Measurements from ENCODE around the gene SORCS2. TPM values are rescaled to one million over a fixed set of nuclear protein-coding genes. Genes with fewer than 3 reads are reported as not detected.

SORCS2 gene
- total and polyA plus RNA-seq, 2 of the 4 experiments (the other 2 are of a cell fraction): 0.36 to 0.62 TPM

GRCh38 chr4:7158991-7159390 is 33.3 kb upstream of the SORCS2 start:
- dilution Hi-C loops (cut with HindIII; ENCODE audit: low sequenced_read_pairs, unreplicated experiment): no loop called here
- no peak overlapping the region for H3K4me2 ChIP-seq (ENCODE audit: low read depth, low read length)
- no peak overlapping the region for H2AFZ ChIP-seq (replicated peaks; ENCODE audit: low read length, poor library complexity)
- in situ Hi-C loops (cut with MboI; ENCODE audit: low sequenced_read_pairs): no loop called here
- no peak overlapping the region for H2BK5ac ChIP-seq (ENCODE audit: low read depth, low read length, poor library complexity, severe bottlenecking)
- TF ChIP-seq ELK1 (IDR thresholded peaks at IDR 0.05; ENCODE audit: borderline replicate concordance, low read depth, low read length): no peak
- no peak for TF ChIP-seq BHLHE40 (IDR thresholded peaks at IDR 0.05; ENCODE audit: low read depth, low read length)
- no peak for TF ChIP-seq FOS (IDR thresholded peaks at IDR 0.05; ENCODE audit: low read depth, low read length)
- TF ChIP-seq POLR2A (IDR thresholded peaks at IDR 0.05; ENCODE audit: low read depth, low read length): no peak
- no peak for TF ChIP-seq CTCF (conservative IDR thresholded peaks at IDR 0.05; ENCODE audit: low read depth, low read length)
- no peak for TF ChIP-seq CEBPB (IDR thresholded peaks at IDR 0.05; ENCODE audit: low read depth, low read length)
- no peak for TF ChIP-seq MAZ (IDR thresholded peaks at IDR 0.05; ENCODE audit: borderline replicate concordance, low read depth, low read length)
- TF ChIP-seq USF2 (IDR thresholded peaks at IDR 0.05; ENCODE audit: low read depth, low read length): no peak
- no peak for TF ChIP-seq SMC3 (IDR thresholded peaks at IDR 0.05; ENCODE audit: low read depth, low read length)
- TF ChIP-seq RCOR1 (IDR thresholded peaks at IDR 0.05; ENCODE audit: insufficient replicate concordance, low read length): no peak
- TF ChIP-seq MAFK (IDR thresholded peaks at IDR 0.05; ENCODE audit: low read depth, low read length): no peak
- no peak for TF ChIP-seq RFX5 (IDR thresholded peaks at IDR 0.05; ENCODE audit: low read depth, low read length)
- no peak for TF ChIP-seq CHD1 (IDR thresholded peaks at IDR 0.05; ENCODE audit: low read depth, low read length)
- no peak for TF ChIP-seq MXI1 (IDR thresholded peaks at IDR 0.05; ENCODE audit: borderline replicate concordance, low read depth, low read length)
- no peak for TF ChIP-seq RAD21 (IDR thresholded peaks at IDR 0.05; ENCODE audit: low read length)
- TF ChIP-seq NFE2L2 (IDR thresholded peaks at IDR 0.05; ENCODE audit: low read depth, low read length): no peak
- BruUV-seq (replicated peaks): no TSS peak
- H4K20me1 ChIP-seq (ENCODE audit: insufficient read depth, low read length): no peaks in the 10 kb centered on the region
- DNase-seq: no peak
- no peaks in the 10 kb centered on the region for H3K9me3 ChIP-seq (ENCODE audit: control insufficient read depth, insufficient read depth, low read length)
- no peak overlapping the region for H3K4ac ChIP-seq (ENCODE audit: low read depth, low read length)
- no peak overlapping the region for H3K27ac ChIP-seq (ENCODE audit: insufficient read depth, low read length)
- ChIA-PET POLR2A (ENCODE audit: unreplicated experiment) (no interaction called here), CTCF (interaction anchor here (0.6 kb wide), 1 partner anchor 266 kb away, joined by 4 read pairs; no protein-coding TSS in a partner anchor)
- H3K79me1 ChIP-seq (ENCODE audit: low read depth in 1 of 2, low read length in 2 of 2): no peaks in the 10 kb centered on the region
- no peaks in the 10 kb centered on the region for H3K4me1 ChIP-seq (ENCODE audit: control insufficient read depth, insufficient read depth, low read length)
- no peak overlapping the region for H3K9ac ChIP-seq (ENCODE audit: low read depth, low read length)
- H3K18ac ChIP-seq (ENCODE audit: low read depth, low read length): no peak overlapping the region
- no peak overlapping the region for H2AK5ac ChIP-seq (ENCODE audit: low read depth, low read length)
- intact Hi-C loops (cut with micrococcal nuclease): no loop called here
- no peak overlapping the region for H3K23ac ChIP-seq (ENCODE audit: low read depth, low read length)
- no peak overlapping the region for H3K14ac ChIP-seq (replicated peaks; ENCODE audit: low read depth, low read length)
- H2BK120ac ChIP-seq (ENCODE audit: low read depth, low read length): no peak overlapping the region
- H3K27me3 ChIP-seq (ENCODE audit: control insufficient read depth, insufficient read depth, low read length): peaks cover 33% of the 10 kb centered on the region
- no peaks in the 10 kb centered on the region for H3K36me3 ChIP-seq (ENCODE audit: control insufficient read depth, insufficient read depth, low read length)
- H3K4me3 ChIP-seq (ENCODE audit: insufficient read depth, low read depth, low read length): no peak overlapping the region
- H3K9me1 ChIP-seq (ENCODE audit: insufficient read depth, low read length): no peaks in the 10 kb centered on the region
- no peak overlapping the region for H4K5ac ChIP-seq (ENCODE audit: low read depth, low read length)
- H3K56ac ChIP-seq (ENCODE audit: extremely low read depth, insufficient read depth, low read length): no peak overlapping the region
- no peak overlapping the region for H2BK15ac ChIP-seq (ENCODE audit: low read depth, low read length)
- no peak overlapping the region for H4K91ac ChIP-seq (ENCODE audit: insufficient read depth, low read depth, low read length)
- H2BK20ac ChIP-seq (ENCODE audit: low read depth, low read length): no peak overlapping the region
- no peak overlapping the region for H4K8ac ChIP-seq (ENCODE audit: low read depth in 2 of 2, low read length in 2 of 2)
- no CpG with 5 or more reads among the region's 10 CpGs for WGBS, 2 experiments (ENCODE audit: extremely low coverage in 2 of 2, insufficient read length in 1 of 2)
- no peak overlapping the region for H2AK9ac ChIP-seq (replicated peaks; ENCODE audit: low read depth, low read length, poor library complexity)
- ATAC-seq (ENCODE audit: low read depth): no peak
